GM12872 (cell line): ENCODE measurements around the gene PFN3.

Source experiments
- TF ChIP-seq, protein P1 (sequence below): IDR thresholded peaks from 3 replicates; pipeline ENCODE4 v1.5.1; 2011; ENCODE audit warnings: low read depth, mild to moderate bottlenecking, low read length, moderate library complexity; ENCODE audit not compliant: insufficient read depth

PFN3 gene

DNA sequence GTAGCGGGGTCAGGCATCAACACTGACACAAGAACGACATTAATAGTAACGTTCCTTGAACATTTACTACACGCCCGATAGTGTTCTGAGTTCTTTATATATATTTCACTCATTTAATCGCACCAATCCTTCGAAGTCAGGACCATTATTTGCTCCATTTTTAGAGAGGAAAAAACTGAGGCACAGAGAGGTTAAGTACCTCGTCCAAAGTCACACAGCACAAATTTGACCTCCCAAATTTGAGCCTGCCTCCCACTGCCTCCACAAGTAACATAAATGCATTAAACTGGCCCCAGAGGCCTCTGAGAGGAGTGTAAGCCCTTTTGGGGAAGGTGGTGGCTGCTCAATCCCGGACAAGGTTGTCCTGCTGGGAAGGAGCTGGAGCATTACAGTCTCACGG lies 36.9 kb downstream of the PFN3 start:
- TF ChIP-seq, protein P1, sequence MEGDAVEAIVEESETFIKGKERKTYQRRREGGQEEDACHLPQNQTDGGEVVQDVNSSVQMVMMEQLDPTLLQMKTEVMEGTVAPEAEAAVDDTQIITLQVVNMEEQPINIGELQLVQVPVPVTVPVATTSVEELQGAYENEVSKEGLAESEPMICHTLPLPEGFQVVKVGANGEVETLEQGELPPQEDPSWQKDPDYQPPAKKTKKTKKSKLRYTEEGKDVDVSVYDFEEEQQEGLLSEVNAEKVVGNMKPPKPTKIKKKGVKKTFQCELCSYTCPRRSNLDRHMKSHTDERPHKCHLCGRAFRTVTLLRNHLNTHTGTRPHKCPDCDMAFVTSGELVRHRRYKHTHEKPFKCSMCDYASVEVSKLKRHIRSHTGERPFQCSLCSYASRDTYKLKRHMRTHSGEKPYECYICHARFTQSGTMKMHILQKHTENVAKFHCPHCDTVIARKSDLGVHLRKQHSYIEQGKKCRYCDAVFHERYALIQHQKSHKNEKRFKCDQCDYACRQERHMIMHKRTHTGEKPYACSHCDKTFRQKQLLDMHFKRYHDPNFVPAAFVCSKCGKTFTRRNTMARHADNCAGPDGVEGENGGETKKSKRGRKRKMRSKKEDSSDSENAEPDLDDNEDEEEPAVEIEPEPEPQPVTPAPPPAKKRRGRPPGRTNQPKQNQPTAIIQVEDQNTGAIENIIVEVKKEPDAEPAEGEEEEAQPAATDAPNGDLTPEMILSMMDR, result no peak

DNA sequence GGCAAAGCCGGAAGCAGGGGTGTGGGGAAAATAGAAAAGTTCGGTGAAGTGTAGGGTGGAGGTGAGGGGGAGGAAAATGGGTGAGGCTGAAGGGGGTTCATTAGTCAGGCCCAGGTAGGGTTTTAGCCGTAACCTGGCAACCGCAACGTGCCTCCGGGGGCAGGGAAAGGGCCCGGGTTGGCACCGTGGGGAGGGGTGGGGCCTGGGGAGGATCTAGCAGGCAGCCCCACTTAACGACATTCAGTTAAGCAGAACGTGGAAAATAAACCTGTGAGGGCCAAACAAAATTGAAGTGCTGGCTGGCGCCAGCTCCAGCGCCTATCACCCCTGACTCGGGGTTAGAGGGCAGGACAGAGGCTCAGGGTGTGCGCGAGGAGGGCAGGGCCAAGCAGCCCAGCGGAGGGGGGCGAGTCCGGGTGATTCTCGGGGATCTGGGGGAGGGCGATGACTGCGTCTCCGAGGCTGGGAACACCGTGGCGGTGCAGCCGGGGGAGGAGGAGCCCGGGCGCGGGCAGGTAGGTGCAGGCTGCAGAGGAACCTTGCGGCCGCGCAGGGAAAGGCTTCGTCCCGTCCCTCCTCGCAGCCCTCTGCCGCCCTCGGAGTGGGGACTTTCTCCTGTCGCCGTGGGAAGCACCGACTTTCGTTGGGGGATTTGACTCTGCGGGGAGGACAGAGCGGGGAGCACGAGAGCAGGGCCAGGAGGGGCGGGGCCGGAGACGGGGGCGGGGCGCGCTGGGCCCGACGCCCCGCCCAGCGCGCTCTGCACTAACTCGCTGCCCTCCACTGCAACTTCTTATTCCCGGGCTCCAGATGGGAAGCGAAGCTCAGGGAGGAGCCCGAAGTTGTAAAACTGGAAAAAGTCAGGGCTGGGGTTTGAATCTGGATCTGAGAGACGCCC lies 37.6 kb downstream of the PFN3 start:
- TF ChIP-seq, protein P1, result no peak

DNA sequence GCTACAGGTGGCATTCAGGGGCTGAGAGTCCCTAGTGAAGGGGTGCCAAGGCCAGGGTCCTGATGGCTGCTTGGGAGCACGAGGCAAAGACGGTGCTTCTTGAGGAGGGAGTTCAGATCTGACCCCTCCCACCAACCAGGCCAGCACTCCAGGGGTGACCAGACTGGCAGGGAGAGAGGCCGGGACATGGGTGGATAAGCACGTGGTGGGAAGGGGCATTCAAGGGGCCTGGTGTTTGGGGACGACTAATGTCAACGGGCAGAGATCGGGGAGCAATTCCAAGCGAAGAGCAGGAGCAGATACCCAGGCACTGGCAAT lies 38.2 kb downstream of the PFN3 start:
- TF ChIP-seq, protein P1, result no peak

DNA sequence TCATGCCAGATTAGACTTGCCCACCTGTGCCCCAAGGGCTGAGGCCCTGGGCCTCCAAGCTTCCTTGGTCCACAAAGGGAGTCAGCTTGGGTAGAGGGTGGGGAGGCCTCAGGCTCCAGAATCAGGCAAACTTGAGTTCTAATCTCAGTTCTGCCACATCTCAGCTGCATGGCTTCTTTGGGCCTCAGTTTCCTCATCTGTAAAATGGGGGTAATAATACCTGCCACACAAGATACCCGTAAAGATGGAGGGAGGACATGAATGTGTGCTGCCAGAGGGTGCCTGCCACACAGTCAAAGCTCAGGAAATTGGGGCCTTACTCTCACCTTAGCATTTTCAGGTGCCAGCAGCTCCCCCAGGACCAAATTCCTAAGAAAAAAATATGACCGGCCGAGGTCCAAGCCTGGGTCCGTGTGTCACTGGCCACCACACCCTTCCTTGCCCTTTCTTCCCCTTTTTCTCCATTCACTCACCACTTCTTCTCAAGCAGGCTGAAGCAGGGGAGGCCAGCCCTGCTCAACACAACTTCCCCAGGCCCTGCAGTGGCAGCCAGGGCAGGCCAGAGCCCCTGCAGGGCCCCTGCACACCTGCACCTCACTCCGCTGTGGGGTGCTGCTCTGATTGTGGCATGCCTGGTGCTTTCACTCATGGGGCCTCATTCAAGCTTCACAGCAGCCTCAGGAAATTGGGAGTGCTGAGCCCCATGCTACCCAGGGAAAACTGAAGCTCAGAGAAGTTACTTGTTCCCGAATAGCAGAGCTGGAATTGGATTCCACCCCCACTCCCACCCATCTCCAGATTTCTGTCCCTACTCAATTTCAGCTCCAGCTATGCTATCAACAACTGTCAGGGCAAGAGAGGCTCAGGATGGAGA lies 38.8 kb downstream of the PFN3 start:
- TF ChIP-seq, protein P1, result peak; percentile 33; the same call in 1 of the 3 replicates

DNA sequence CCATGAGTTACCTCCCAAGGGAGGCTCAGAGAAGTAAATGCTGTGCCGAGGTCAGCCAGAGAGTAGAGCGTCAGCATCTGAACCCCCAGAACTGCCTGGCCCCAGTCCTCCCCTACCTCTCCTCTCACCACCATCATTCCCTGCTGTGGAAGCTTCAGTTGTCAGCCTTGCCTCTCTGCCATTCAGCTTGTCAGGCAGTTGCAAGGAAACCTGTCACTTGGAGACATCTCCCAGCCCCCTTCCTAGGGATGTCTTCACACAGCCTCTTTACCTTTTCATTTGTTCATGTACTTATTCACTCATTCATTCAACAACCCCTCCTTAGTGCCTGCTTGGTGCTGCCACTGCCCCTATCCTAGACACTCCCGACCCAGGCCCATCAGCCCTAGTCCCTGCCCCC lies 40.6 kb downstream of the PFN3 start:
- TF ChIP-seq, protein P1, result no peak

DNA sequence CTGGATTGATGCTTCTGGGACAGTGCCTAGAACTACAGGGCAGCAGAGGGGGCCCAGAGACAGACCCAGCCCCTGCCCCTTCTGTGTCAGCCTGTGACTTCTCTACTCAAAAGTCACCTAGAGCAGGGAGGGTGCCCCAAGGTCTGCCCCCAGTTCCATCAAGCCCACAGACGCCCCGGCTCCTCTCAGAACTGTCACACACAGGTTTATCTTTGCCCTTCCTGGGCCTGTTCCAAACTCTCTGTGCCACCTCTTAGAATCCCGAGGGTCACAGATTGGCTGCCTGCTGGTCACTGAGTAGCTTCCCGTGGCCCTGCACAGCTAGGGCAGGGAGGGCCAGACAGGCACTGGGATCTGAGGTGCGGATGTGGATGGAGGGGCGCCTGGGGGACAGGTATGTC lies 41.0 kb downstream of the PFN3 start:
- TF ChIP-seq, protein P1, result no peak

DNA sequence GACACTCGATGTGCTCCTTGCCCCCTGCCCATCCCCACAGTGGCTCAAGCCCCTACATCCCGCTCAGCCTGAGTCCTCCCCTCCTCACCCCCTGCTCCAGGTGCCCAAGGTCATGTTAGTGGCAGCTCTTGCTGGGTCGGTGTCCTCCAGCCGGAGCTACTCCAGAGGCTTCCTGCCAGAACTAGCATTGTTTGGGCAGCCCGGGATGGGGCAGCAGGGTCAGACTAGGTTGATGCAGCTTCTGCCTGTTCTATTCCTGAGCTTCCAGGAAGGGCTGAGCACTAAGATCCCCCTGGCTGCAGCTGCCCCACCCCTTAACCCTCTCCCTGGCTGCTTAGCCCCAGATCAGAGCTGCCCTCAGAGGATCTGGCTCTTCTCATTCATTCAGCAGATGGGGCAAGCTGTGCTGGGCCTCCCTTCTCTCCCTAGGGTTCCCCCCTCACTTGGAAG lies 42.1 kb downstream of the PFN3 start:
- TF ChIP-seq, protein P1, result no peak
